Fibroblast of peridontal ligament (primary cell): ENCODE results near the gene MMP24OS.

ENCODE experiments used
- DNase-seq: peaks from one replicate; pipeline ENCODE4 v3.0.0-alpha.2; 2010; ENCODE audit errors: extremely low read depth

The MMP24OS gene

GRCh38 chr20:35291654-35292503 lies 14.0 kb upstream of the MMP24OS start, which contains the start of gene FAM83C:
TSS of gene FAM83C (minus strand) at chr20:35292425. CDS start at chr20:35292304, 121 bp downstream.
- DNase-seq: no peak

GRCh38 chr20:35290887-35291417 lies 13.0 kb upstream of the MMP24OS start:
- DNase-seq: no peak

- DNase-seq: no peak
Measured at GRCh38 chr20:35290186-35290886, 12.4 kb upstream of the MMP24OS start.

- no peak for DNase-seq
Measured at GRCh38 chr20:35288325-35289060, 10.6 kb upstream of the MMP24OS start.

- DNase-seq: no peak
Measured at GRCh38 chr20:35287509-35288324, 9.8 kb upstream of the MMP24OS start.

- no peak for DNase-seq
Measured at GRCh38 chr20:35286899-35287508, 9.1 kb upstream of the MMP24OS start.

GRCh38 chr20:35286077-35286898 lies 8.4 kb upstream of the MMP24OS start:
- no peak for DNase-seq

- DNase-seq: no peak
Measured at GRCh38 chr20:35285806-35286076, 7.8 kb upstream of the MMP24OS start.

- DNase-seq: no peak
Measured at GRCh38 chr20:35284992-35285805, 7.3 kb upstream of the MMP24OS start.

GRCh38 chr20:35284267-35284991 lies 6.5 kb upstream of the MMP24OS start, which contains the start of gene EIF6:
TSS of gene EIF6 (minus strand) at chr20:35284772. CDS start at chr20:35284487, 285 bp downstream.
- peak; percentile 88 for DNase-seq

- no peak for DNase-seq
Measured at GRCh38 chr20:35283441-35284266, 5.7 kb upstream of the MMP24OS start.

GRCh38 chr20:35281506-35282101 lies 3.7 kb upstream of the MMP24OS start:
- DNase-seq: no peak

- DNase-seq: no peak
Measured at GRCh38 chr20:35280523-35280922, 2.6 kb upstream of the MMP24OS start.

GRCh38 chr20:35279533-35280174 lies 1.7 kb upstream of the MMP24OS start:
- DNase-seq: no peak

GRCh38 chr20:35279040-35279439 lies 1.1 kb upstream of the MMP24OS start:
- no peak for DNase-seq

GRCh38 chr20:35277127-35277526 lies 795 bp downstream of the MMP24OS start:
- DNase-seq: no peak

- no peak for DNase-seq
Measured at GRCh38 chr20:35276408-35276807, 1.5 kb downstream of the MMP24OS start.
